Measurements from ENCODE around the gene ATP5MC2.
"Not testable (repeated sequence)": the region's sequence is repeated elsewhere in the genome, so short reads cannot be mapped to it uniquely, and the experiment has no call there.

The ATP5MC2 gene

DNA sequence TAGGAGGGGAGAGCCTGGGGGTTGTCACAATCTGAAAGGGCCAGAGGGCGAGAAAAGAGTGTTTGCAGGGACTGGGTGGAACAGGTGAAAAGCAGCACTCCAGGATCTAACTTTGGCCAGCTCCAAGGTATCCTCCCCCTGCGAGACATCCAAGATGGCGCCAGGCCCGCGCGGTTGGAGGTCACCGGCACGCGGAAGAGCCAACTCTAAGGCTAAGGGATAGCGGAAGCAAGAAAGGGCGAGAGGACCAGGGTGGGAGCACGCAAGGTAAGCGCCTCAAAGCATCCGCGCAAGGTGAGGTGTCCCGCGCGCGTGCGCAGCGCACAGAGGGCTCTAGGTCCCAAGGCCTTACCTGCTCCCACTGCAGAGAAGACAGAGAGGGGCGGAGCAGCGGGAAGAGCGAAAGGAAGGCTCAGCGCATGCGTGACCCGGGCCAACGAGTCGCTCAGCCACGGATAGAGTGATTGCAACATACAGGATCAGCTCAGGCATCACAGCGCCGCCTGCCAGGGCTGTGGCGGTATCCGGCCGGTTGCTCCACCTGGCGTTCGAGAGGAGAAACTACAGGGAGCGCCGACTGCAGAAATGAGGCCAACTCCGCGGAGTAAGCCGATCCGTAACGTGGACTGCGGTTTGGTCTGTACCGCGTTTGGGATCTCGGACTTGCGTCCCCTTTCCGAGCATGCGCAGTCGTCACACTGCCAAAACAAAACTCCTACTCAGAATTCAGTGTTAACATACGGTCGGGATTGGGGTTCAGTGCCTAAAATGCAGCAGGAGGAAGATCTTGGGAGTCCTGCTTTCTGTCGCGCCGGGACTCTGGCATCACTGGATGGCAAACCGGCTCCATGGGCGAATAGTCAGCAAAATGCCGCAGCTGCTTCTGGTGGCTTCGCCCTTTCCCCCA, at the start of gene ATP5MC2:
TSS of gene ATP5MC2 (minus strand) at position 383 of the 907 bp plus-strand sequence. CDS start 3,469 bp downstream, outside the sequence.
- DNase-seq: peak; percentile 99 to 100 (median 99)

DNA sequence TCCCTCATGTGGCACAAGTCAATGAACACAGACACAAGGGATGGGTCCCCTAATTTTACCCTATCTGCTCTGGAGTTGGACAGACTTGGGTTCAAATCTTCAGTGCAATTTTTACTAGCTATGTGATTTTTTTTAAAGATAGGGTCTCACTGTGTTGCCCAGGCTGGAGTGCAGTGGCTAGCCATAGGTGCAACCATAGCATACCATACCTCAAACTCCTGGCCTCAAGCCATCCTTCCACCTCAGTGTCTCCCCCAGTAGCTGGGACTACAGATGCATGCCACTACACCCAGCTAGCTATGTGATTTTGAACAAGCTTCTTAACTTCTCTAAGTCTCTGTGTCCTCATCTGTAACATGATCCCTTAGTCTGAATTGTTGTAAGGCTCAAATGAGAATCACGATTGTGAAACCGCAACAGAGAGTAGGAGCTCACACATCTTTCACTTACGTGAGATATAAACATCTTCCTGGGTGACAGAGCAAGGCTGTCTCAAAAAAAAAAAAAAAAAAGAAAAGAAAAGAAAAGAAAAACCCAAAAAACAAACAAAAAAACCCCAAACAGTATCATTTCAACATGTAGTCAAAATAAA, 46.7 kb upstream of the ATP5MC2 start:
- DNase-seq: no peak

DNA sequence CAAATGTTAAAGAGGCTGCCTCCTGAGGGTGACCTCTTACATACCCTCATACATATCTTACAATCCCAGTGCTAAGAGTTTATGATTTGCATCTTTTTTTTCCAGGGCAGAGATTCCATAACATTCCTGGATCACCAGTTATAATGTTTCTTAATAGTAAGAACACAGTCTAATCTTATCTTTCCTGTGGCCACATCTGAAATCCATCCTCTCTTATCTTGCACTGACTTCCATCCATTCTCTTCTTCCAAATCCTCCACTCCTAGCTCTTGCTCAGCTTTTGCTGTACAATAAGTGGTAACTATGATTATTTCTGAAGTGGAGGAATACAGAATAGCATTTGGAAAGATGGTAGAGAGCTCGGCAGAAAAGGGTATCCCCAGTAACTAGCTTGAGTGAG, 45.1 kb upstream of the ATP5MC2 start:
- no peak for DNase-seq

DNA sequence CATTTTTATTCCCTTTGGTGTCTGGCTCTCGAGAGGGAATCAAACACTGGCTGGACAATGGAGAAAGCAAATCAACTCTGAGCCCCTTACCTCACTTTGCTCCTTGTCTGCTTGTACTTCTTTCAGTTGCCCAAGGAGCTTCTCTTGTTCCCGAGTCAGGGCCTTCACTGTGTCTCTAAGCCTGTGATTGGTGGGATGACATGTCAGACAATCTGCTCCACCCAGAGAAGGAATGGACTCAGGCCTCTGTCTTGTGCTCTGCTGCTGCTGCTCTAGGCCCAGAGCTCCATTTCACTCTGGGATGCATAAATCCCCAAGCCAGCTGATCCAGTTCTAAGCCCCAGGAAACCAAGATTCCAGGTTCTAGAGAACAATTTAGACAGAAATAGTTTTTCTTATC, 43.8 kb upstream of the ATP5MC2 start:
- DNase-seq: no peak

DNA sequence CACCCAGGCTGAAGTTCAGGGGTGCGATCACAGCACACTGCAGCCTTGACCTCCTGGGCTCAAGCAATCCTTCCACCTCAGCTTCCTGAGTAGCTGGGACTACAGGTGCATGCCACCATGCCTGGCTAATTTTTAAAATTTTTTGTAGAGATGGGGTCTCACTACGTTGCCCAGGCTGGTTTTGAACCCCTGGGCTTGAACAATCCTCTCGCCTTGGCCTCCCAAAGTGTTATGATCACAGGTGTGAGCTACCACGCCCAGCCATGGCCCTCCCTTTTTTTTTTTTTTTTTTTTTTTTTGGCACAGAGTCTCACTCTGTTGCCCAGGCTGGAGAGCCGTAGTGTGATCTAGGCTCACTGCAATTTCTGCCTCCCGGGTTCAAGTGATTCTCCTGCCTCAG, 42.7 kb upstream of the ATP5MC2 start:
- DNase-seq: not testable (repeated sequence)

DNA sequence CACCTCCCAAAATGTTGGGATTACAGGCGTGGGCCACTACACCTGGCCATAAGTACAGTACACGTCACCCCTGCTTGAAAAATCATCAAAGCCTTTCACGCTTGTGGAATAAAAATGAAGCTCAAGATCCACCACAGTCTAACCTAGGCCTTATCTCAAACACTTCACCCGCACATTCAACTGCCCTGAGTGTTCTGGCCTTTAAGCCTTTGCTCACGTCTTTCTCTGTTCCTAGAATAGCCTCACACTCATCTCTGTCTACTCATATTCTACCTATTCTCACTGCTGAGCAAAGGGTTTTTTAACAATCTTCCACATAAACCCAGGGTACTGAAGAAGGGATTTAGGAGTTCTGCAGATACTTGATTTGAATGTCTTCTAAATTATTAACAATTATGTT, 41.4 kb upstream of the ATP5MC2 start:
- no peak for DNase-seq

DNA sequence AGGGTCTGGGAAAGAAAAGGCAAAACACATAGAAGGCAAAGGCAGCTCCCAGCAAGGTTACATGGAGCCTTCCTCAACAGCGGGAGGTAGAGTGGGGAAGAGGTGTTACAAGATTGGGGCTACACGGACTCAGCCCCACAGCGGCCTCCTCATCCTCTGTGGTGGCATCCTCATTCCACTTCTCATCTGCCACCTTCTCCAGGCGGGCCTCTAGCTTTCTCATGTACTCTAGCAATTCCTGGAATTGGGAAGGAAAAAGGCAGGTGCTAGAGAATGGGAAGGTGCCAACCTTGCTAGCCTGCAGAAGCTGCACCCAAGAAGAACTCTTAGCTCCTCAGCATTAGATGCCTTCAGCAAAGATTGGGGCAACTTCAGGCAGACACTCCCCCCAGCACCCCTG, 38.1 kb upstream of the ATP5MC2 start:
- no peak for DNase-seq

DNA sequence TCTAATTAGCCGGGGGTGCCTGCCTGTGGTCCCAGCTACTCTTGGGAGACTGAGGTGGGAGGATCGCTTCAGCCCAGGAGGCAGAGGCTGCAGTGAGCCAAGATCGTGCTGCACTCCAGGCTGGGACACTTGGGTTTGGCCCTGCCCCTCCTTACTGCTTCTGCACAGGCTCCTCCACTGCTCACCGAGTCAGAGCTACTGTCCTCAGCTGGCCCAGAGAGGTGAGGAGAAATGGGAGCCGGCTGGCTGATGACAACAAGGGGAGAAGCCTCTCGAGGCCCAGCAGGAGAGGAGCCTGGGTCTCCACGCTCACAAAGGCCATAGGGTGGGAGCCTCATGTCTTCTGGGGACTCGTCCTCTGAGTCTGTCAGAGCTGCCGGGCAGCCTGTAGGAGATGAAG, 37.6 kb upstream of the ATP5MC2 start:
- no peak for DNase-seq

DNA sequence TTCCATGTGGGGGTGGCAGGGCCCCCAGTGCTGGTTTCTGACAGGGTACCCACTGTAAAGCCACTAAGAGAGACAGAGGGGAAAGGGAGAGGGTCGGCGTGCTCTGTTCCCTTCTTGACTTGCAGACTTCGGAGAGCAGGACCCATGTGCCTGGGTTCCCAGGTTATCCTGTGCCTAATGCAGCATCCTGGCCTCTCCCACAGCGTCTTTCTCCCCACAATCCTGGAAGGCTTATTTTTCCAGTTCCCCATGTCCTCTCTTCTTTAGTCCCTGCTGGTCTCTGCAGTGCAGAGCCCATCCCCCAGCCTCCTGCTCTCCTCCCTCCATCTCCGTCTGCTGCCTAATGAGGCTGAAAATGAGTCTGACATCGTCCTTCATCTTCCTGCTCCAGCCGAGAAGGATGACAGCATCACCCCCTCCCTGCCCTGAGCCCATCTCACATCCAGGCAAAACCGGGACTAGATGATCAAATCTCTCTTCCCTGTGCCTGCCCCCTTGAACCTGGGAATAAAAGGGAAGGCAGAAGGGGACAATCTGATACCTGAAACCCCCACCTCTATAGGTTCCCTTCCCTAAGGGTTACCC, 36.3 kb upstream of the ATP5MC2 start:
- peak in 2 of 3 experiments; percentile 34 to 69 for DNase-seq

DNA sequence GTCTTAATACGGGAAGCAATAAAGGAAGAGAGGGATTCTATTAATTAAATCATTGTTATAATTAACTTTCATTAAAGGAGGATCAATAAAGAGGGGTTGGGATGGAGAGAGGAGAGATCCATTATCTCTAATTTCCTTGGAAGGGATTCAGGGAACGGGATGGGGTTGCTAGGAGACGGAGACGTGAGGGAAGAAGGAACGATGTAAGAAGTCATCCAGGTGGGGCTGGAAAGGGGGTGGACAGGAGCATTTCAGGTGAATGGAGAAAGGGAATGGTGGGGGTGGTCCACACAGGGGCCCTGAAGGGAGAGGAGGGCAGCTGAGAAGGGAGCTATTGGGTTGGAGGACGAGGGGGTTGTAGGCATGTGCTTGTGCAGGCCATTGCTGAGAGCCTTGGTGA, 34.2 kb upstream of the ATP5MC2 start:
- DNase-seq: peak in 2 of 3 experiments; percentile 39 to 62

DNA sequence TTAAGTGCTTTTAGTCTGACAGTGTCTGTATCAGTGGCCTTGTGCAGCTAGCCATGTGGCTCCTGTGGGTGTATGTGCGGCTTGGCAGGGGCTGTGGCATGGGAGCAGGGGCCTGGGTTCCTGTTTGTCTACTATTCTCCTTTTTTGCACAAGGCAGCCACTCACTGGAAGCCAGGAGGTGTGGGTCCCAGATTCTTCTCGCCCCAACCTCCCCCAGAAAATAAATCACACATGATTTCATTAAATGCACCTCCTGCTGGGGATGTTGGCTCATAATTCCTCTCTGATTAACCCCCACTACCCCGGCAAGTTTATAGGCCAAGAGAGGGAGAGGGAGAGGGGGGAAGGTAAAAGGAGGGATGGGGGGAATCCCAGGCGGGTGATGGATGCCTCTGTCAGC, 33.8 kb upstream of the ATP5MC2 start:
- DNase-seq: peak in 2 of 3 experiments; percentile 28 to 62

DNA sequence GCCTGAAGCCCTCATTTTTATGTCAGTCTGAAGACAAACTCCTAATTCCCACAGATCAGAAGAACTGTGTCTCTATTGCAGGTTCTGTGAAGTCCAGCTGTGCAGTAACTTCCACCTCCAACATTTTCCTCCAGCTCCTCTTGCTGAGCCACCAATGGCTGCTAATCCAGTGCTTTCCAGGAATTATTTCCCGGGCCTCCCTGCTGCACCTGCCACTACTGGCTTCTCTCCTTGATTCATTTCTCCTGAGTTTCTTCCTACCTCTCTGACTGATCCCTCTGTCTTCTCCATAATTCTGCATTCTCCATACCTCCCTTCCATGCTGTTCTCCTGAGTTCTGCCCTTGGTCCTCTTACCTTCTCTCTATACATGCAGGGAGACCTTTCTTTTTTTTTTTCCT, 30.2 kb upstream of the ATP5MC2 start:
- DNase-seq: no peak

DNA sequence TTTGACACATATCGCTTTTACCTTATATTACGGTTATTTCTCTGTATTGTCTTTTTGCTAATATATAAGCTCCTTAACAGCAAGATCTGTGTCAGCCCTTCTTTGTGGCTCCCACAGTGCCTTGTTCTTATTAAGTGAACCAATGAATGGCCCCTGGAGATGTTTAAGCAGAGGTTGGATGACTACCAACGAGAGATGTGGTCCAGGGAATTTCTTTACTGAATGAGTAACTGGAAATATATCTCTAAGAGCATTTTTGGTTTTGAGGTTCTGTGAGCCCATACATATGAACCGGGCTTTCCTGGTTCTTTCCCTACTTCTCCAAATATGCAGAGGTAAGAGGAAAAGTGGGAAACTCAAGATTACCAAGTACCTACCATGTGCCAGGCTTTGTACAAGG, 27.9 kb upstream of the ATP5MC2 start:
- DNase-seq: no peak

DNA sequence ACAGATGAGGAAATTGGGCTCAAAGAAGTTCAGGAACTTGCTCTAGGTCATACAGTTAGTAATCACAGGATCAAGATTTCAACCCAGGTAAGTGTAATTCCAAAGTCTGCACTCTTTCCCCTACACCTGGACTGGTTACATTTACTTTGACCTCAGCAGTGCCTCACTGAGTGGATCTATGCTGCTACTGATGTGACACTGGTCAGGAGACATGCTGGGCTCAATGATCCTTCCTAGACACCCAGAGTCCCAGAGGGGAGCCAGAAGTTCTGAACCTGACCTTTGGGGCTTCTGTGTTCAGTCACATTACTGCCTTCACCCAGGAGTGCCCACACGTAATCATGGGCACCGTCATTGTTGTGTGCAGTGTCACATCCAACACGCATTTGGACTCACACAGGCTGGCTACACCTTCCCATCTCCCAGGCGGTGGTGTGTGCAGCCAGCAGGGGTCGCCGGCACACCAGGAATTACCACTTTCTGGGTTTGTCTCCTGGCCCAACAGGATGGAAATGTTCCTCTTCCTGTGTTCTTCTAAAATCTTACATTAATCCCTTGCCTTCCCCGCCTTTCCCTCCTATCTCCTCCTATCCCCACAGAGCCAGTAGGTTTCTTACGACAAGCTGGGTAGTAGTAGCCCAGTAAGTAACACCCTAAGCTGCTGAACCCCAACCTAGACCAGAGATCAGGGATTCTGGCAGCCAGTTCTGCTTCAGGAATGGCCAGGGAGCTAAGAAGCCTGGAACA, 25.8 kb upstream of the ATP5MC2 start:
- peak; percentile 76 to 87 (median 78) for DNase-seq

DNA sequence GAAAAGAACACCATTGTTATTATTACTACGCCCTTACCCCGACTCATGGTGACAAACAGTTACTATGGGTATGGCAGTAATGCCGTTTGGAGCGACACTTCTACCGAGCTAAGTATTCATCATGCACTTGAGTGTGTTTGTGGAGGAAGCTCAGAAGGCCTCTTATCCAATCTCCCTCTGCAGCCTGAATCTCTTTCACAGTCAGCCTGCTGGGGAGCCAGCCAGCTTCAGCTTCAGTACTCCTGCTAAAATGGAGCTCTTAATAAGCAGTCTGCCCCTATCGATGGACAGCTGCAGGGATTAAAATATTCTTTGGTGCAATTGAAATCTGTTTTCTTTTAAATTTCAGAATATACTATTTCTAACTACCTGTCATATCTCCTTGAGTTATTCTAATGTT, 24.7 kb upstream of the ATP5MC2 start:
- peak; percentile 10 to 84 (median 79) for DNase-seq

DNA sequence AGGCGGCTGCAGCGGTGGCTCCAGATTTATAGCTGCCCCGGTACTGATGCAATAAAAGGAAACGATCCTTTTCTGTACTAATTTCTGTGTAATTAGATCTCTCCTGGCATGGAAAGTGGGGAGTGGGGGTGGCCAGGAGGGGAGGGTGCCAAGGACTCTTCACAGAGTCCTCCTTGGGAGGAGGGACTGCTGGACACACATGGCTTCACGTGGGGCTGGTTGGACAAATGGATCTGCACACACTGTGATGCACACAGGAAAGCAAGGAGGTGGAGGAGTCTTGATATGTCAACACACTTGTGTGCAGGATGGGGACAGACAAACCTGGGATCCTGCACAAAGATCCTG, 23.8 kb upstream of the ATP5MC2 start:
- peak in 2 of 3 experiments; percentile 19 to 28 for DNase-seq

DNA sequence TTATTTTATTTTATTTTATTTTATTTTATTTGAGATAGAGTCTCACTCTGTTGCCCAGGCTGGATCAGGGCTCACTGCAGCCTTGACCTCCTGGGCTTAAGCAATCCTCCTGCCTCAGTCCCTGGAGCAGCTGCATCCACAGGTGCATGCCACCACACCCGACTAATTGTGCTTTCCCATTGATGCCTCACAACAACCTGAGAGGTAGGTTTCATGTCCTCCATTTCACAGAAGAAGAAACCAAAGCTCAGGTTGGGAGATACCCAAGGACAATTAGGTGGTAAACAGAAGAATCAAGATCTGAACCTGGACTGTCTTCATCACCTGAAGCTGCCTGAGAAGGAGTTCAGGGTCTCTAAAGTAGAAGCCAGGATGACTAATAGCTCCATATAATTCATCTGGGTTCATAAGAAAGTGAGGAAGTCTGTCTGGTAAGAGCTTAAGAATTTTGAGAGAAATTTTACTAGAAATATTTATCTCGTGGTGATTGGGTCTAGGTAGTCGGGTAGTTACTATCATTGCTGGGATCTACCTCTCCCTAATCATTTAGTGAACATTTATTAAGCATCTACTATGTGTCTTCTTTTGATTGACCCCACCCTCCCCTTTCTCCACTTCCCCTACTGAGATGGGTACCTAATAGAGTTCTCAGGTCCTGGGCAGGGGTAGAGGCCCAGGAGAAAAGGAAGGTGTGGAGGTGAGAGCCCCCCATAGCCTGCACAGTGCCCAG, 23.2 kb upstream of the ATP5MC2 start:
- no peak for DNase-seq

DNA sequence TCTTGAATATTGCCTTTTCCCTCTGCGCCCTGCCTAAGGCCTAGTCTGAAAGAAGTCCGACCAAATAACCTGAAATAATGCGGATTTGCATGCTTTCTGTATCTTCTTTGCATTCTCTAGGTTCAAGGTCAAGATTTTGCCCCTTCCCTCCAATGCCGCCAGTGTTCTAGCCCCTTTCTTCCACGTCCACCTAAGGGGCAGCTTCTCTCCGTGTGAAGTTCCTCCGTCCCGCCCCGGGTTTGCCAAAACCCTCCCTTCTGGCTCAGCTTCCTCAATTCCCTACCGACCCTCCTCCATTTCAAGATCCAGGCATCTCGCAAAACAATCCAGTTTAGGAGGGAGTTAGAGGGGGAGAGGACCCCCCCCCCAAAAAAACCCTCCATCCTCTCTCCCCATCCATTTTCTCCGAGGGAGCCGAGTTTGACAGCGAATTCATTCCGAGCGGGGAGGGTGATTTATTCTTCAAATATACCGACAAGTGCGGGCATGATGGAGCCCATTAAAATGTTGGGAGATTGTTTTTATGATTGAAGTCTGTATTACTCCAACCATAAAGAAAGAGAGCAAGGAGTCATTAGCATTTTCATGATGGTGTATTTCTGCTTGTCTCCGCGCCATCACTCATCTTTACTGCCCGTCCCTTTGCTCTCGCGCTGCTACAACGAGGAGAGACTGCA, 20.9 kb upstream of the ATP5MC2 start:
- DNase-seq: peak; percentile 74 to 86 (median 77)

DNA sequence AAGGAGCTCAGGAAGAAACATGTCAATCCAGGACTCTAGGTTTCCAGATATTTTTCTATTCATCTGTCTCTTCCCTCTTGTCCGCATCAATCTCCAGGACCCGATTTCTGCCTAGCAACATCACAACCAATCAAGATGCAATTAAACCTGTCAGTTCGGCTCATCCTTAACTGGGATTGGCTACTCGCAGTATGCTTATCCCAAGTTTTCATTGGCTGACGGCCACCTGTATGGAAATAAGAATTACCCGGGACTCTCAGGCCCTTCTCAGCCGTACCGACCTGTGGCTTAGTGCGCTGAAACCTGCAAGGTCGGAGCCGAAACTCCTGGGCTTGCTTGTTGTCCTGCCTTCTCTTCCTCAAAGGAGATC, 20.4 kb upstream of the ATP5MC2 start:
- DNase-seq: peak; percentile 93 to 100 (median 98)

DNA sequence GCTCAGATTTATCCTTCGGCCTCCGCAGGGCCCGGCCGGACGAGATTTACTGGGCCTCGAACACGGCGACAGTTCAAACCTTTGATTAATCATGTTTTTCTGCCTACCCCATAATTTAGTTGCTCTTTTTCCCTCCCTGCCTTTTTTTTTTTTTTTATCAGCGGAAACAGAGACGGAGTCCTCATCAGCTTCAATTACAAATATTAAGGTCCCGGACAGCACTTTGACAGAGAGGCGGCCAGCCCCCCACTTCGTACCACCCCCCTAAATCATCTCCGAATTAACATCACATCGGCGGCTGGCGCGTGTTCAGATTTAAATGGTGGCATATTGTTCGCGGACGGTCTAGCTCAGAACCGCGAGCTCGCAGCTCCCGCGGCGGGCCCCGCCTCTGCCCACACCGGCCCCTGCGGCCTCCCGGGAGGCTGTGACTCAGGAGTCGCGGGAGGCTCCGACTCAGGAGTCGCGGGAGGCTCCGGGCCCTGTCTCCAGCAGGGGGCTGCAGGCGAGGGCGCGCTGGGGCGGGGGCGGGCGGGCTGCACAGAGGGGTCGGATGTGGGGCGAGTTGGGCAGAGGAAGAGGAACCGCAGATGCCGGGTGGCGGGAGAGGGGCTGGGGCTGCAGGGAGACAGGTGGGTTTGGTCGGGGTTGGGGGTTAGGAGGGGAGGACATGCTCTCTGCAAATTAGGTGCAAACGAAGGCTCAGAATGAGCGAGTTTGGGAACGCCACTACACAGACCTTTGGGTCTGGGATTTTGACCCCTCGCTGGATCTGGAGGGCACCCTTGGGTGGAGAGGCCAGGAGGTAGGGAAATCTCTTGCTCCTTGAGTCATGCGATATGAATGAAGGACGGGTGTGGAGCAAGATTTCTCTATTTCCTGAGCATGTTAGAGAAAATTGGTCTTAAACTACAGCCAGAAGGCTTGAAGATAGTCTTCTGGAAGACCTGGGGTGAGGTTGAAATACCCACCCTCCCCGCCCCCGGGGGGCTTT, 19.6 kb upstream of the ATP5MC2 start:
- DNase-seq: peak in 2 of 3 experiments; percentile 85 to 89

DNA sequence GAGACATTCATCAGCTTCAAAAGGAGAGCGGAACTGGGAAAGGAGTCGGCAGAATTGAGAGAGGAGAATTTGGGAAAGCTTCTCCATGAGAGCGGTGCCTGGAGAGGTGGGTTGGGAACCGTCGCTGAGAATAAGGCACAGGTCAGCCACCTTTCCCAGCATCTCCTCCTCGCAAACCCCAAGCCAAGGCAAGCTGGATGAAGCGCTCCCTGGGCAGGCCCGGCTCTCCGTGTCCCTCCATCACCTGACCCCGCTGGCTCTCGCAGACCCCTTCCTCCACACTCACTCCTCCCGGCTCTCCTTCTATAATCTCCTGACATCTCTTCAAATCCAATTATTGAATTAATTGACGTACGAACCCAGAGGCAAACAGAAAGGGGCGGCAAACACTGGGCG, 18.9 kb upstream of the ATP5MC2 start:
- DNase-seq: peak in 1 of 3 experiments; percentile 64
